Stimulated activated naive B cell treated with anti-CD40 and anti-IgM and Interleukin-4, amounts not matched to agents 10 μg/mL and 1 μg/mL and 100 μg/mL, for 72 hours (primary cell): Measurements from ENCODE around the gene S100A14.
A peak's percentile ranks its signal among the peaks of the same experiment; 100 is the strongest.

Experiments used
- ATAC-seq, 2 donors: fragments of 150-1000 bp; cut with Tn5 transposase; replicated peaks; 2 replicates each; pipeline ENCODE4 v1.10.0; 2021; ENCODE audit warnings: moderate library complexity in 1 of 2
- DNase-seq: peaks from one replicate; pipeline ENCODE4 v3.0.0; 2021
- H3K27ac Mint-ChIP-seq: one replicate; pipeline ENCODE4 v1.8.0; 2022; ENCODE audit warnings: mild to moderate bottlenecking, mixed read lengths
- H3K27me3 Mint-ChIP-seq, 2 donors: one replicate each; pipeline ENCODE4 v1.8.0; 2022; ENCODE audit warnings: mixed read lengths in 2 of 2
- H3K36me3 Mint-ChIP-seq, 2 donors: one replicate each; pipeline ENCODE4 v1.8.0; 2022; ENCODE audit warnings: mixed read lengths in 2 of 2, mild to moderate bottlenecking in 1 of 2
- H3K4me1 Mint-ChIP-seq, 2 donors: one replicate each; pipeline ENCODE4 v1.8.0; 2022; ENCODE audit warnings: mixed read lengths in 2 of 2, mild to moderate bottlenecking in 1 of 2
- H3K4me3 Mint-ChIP-seq, 2 donors: one replicate each; pipeline ENCODE4 v1.8.0; 2022; ENCODE audit warnings: mild to moderate bottlenecking in 2 of 2, mixed read lengths in 2 of 2, moderate library complexity in 1 of 2
- H3K9me3 Mint-ChIP-seq, 2 donors: one replicate each; pipeline ENCODE4 v1.8.0; 2022; ENCODE audit warnings: mixed read lengths in 2 of 2, mild to moderate bottlenecking in 1 of 2

Gene S100A14

GRCh38 chr1:153631047-153632022 lies 15.2 kb upstream of the S100A14 start:
- H3K36me3 Mint-ChIP-seq = peaks cover 16 to 25% of the 10 kb centered on the region in 2 donors
- no peak for DNase-seq
- ATAC-seq = no peak
- peaks cover 0 to 1% of the 10 kb centered on the region in 2 donors for H3K27me3 Mint-ChIP-seq
- H3K27ac Mint-ChIP-seq = no peak overlapping the region
- H3K9me3 Mint-ChIP-seq = peaks cover 3% of the 10 kb centered on the region in 2 donors
- H3K4me3 Mint-ChIP-seq = no peak overlapping the region
- H3K4me1 Mint-ChIP-seq = peaks cover 28 to 62% of the 10 kb centered on the region in 2 donors

DNA sequence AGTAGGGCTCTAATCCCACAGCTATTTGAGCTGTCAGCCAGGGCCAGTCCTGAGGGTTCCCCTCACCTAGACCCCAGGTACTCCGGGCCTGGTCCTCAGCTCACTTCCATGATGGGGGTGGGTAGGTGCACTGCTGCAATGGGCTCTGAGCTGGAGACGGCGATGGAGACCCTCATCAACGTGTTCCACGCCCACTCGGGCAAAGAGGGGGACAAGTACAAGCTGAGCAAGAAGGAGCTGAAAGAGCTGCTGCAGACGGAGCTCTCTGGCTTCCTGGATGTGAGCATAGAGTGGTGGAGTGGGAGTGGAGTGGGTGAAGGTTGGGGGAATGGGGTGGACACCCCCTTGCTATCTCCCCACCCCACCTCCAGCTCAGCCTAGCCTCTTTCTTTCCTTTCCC lies 14.3 kb upstream of the S100A14 start:
- peaks cover 16 to 20% of the 10 kb centered on the region in 2 donors for H3K36me3 Mint-ChIP-seq
- no peak for DNase-seq
- peaks cover 3% of the 10 kb centered on the region in 2 donors for H3K9me3 Mint-ChIP-seq
- H3K4me1 Mint-ChIP-seq = peaks cover 31 to 58% of the 10 kb centered on the region in 2 donors
- H3K4me3 Mint-ChIP-seq = no peak overlapping the region
- H3K27ac Mint-ChIP-seq = no peak overlapping the region
- H3K27me3 Mint-ChIP-seq = peaks cover 0 to 4% of the 10 kb centered on the region in 2 donors
- no peak for ATAC-seq

GRCh38 chr1:153629971-153630370 lies 13.8 kb upstream of the S100A14 start:
- H3K4me1 Mint-ChIP-seq = peaks cover 31 to 57% of the 10 kb centered on the region in 2 donors
- peaks cover 16 to 20% of the 10 kb centered on the region in 2 donors for H3K36me3 Mint-ChIP-seq
- ATAC-seq = no peak
- peaks cover 0 to 4% of the 10 kb centered on the region in 2 donors for H3K27me3 Mint-ChIP-seq
- no peak for DNase-seq
- peaks cover 3% of the 10 kb centered on the region in 2 donors for H3K9me3 Mint-ChIP-seq
- no peak overlapping the region for H3K4me3 Mint-ChIP-seq
- H3K27ac Mint-ChIP-seq = no peak overlapping the region

DNA sequence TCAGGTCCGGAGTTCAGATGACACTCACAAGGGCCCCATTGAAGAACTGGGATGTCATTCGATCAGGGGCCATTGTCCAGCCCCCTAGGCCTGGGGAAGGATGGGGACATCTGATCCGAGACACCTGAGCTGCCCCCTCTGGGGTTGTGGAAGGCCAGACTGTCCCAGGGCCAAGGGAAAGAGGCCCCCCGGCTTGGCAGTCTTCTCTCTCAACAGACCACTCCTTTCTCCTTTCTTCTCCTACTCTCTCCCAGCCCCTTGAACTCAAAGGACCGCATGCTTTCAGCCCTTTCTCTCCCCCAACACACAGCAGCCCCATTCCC lies 13.2 kb upstream of the S100A14 start:
- DNase-seq (no peak), ATAC-seq (no peak)
- peaks cover 3% of the 10 kb centered on the region in 2 donors for H3K9me3 Mint-ChIP-seq
- peaks cover 0 to 4% of the 10 kb centered on the region in 2 donors for H3K27me3 Mint-ChIP-seq
- H3K4me3 Mint-ChIP-seq = no peak overlapping the region
- H3K27ac Mint-ChIP-seq = peak overlapping the region; percentile 33
- peaks cover 31 to 57% of the 10 kb centered on the region in 2 donors for H3K4me1 Mint-ChIP-seq
- peaks cover 14 to 17% of the 10 kb centered on the region in 2 donors for H3K36me3 Mint-ChIP-seq

DNA sequence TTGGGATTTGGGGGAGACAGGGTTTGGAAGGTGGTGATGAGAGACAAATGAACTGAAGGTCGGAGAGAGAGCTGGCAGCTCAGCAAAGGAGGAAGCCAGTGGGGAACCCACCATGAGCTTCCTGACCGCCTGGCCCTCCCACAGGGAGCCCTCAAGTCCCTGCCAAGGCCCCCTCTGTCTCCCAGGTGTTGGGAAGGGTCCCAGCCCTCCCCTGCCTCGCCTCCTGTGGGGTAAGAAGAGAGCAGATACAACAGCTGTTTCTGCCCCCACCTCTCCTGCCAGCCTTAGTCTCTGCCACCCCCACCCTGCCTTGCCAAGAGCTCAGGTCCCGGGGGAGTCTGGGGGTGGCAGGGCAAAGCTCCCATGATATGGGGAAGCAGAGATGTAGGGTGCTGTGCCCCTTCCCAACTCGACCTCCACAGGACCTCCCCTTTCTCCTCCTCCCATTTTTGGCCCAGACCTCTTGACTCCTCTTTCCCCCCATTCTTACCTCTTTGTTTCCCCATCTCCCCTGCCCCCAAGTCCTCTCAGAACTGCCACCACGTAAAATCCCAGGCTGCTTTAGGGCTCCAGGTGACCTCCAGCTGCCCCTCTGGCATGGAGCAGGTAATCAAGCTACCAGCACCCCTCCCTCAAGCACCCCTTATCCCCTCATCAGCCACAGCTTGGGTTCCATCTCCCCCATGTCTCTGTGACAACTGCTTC lies 12.7 kb upstream of the S100A14 start:
- no peak for DNase-seq
- no peak for ATAC-seq
- Mint-ChIP-seq H3K27me3 (peaks cover 0 to 4% of the 10 kb centered on the region in 2 donors), H3K4me3 (no peak overlapping the region), H3K9me3 (peaks cover 3% of the 10 kb centered on the region in 2 donors), H3K4me1 (peaks cover 31 to 56% of the 10 kb centered on the region in 2 donors), H3K27ac (peak overlapping the region; percentile 33), H3K36me3 (peaks cover 10 to 12% of the 10 kb centered on the region in 2 donors)

DNA sequence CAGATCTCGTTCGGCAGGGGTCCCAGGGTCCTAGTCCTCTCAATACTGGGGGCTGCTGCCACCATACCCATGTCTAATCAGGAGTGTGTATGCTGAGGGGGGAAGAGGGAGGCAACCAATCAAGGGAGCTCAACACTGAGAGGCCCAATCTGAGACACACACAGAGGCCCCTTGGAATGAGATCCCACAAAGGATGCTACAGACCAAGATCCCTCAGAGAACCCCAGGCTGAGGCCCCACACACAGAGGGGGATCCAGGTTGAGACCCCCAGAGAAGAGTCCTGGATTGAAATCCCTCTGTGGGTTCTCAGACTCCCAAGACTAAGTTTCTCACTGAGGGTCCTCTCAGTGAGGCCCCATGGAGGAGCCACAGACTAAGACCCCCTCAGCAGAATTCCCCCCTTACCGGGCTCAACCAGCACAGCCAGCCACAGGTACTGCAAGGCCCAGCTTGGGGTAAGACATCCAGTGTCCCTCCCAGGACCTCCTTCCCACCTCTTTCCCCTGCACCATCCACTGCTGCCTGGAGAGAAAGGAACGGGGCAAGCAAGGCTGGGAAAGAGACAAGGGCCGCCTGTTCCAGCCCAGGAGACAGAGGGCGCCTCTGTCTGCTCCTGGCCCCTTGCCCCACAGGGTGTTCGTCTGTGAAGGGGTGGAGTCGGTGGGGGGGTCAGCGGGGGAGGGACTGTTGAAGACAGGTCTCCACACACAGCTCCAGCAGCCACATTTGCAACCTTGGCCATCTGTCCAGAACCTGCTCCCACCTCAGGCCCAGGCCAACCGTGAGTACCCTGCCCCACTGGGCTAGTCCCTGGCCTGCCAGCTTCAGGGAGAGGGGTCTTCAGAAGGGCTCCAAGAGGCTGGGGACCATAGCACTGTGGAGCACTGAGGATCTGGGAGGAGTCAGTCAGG lies 11.8 kb upstream of the S100A14 start, which contains the start of gene S100A1:
TSS of gene S100A1 (plus strand) at position 720 of the 912 bp plus-strand sequence. CDS start 2,088 bp downstream, outside the sequence.
- Mint-ChIP-seq H3K27me3 (peaks cover 0 to 4% of the 10 kb centered on the region in 2 donors), H3K9me3 (peaks cover 0 to under 1% of the 10 kb centered on the region in 2 donors), H3K4me3 (peak within 1 kb of the TSS; percentile 66), H3K27ac (peak within 1 kb of the TSS; percentile 89), H3K4me1 (peaks cover 26 to 51% of the 10 kb centered on the region in 2 donors), H3K36me3 (peaks cover 3 to 7% of the 10 kb centered on the region in 2 donors)
- peak in 1 of 2 donors; percentile 10 for ATAC-seq
- no peak for DNase-seq

GRCh38 chr1:153626904-153627714 lies 11.0 kb upstream of the S100A14 start, which contains the start of gene S100A13:
Gene S100A13 (minus strand): TSS chr1:153627505. CDS start chr1:153626472, 1,033 bp downstream.
- H3K27me3 Mint-ChIP-seq = peaks cover 0 to 4% of the 10 kb centered on the region in 2 donors
- peak; percentile 67 to 72 for ATAC-seq
- DNase-seq = no peak
- H3K9me3 Mint-ChIP-seq = no peaks in the 10 kb centered on the region
- H3K36me3 Mint-ChIP-seq = no peaks in the 10 kb centered on the region
- H3K27ac Mint-ChIP-seq = peak within 1 kb of the TSS; percentile 89
- peaks cover 22 to 48% of the 10 kb centered on the region in 2 donors for H3K4me1 Mint-ChIP-seq
- H3K4me3 Mint-ChIP-seq = peak within 1 kb of the TSS; percentile 66

GRCh38 chr1:153626477-153626903 lies 10.4 kb upstream of the S100A14 start:
- peak overlapping the region in 1 of 2 donors; percentile 66 for H3K4me3 Mint-ChIP-seq
- ATAC-seq = no peak
- H3K27me3 Mint-ChIP-seq = peaks cover 0 to 4% of the 10 kb centered on the region in 2 donors
- DNase-seq = no peak
- no peaks in the 10 kb centered on the region for H3K9me3 Mint-ChIP-seq
- H3K4me1 Mint-ChIP-seq = peaks cover 20 to 43% of the 10 kb centered on the region in 2 donors
- no peaks in the 10 kb centered on the region for H3K36me3 Mint-ChIP-seq
- peak overlapping the region; percentile 70 for H3K27ac Mint-ChIP-seq

- peaks cover 20 to 41% of the 10 kb centered on the region in 2 donors for H3K4me1 Mint-ChIP-seq
- H3K9me3 Mint-ChIP-seq = no peaks in the 10 kb centered on the region
- H3K27me3 Mint-ChIP-seq = peaks cover 0 to 4% of the 10 kb centered on the region in 2 donors
- no peak overlapping the region for H3K4me3 Mint-ChIP-seq
- DNase-seq (no peak), ATAC-seq (no peak)
- no peaks in the 10 kb centered on the region for H3K36me3 Mint-ChIP-seq
- H3K27ac Mint-ChIP-seq = no peak overlapping the region
These were observed 9.0 kb upstream of the S100A14 start for GRCh38 chr1:153624965-153625611.

GRCh38 chr1:153623101-153623500 lies 7.0 kb upstream of the S100A14 start:
- H3K27me3 Mint-ChIP-seq = peaks cover 0 to 4% of the 10 kb centered on the region in 2 donors
- H3K9me3 Mint-ChIP-seq = no peaks in the 10 kb centered on the region
- peaks cover 15 to 25% of the 10 kb centered on the region in 2 donors for H3K4me1 Mint-ChIP-seq
- DNase-seq (no peak), ATAC-seq (no peak)
- H3K36me3 Mint-ChIP-seq = peaks cover 0 to 3% of the 10 kb centered on the region in 2 donors
- no peak overlapping the region for H3K4me3 Mint-ChIP-seq
- H3K27ac Mint-ChIP-seq = no peak overlapping the region

- no peak for DNase-seq
- Mint-ChIP-seq H3K27ac (no peak overlapping the region), H3K36me3 (peaks cover 0 to 3% of the 10 kb centered on the region in 2 donors), H3K4me3 (no peak overlapping the region), H3K27me3 (peaks cover 0 to 5% of the 10 kb centered on the region in 2 donors), H3K4me1 (peaks cover 19 to 38% of the 10 kb centered on the region in 2 donors), H3K9me3 (no peaks in the 10 kb centered on the region)
- no peak for ATAC-seq
These were observed 3.0 kb upstream of the S100A14 start for GRCh38 chr1:153619171-153619570.

- Mint-ChIP-seq H3K27me3 (peaks cover 0 to 5% of the 10 kb centered on the region in 2 donors), H3K27ac (peak overlapping the region; percentile 74), H3K36me3 (peaks cover 0 to 3% of the 10 kb centered on the region in 2 donors), H3K4me3 (no peak overlapping the region), H3K4me1 (peaks cover 19 to 32% of the 10 kb centered on the region in 2 donors), H3K9me3 (no peaks in the 10 kb centered on the region)
- peak; percentile 50 for DNase-seq
- peak; percentile 91 to 94 for ATAC-seq
These were observed 1.5 kb upstream of the S100A14 start for GRCh38 chr1:153617663-153618062.
